Fibroblast of mammary gland (primary cell): ENCODE measurements around the gene PEAK3.

Source experiments
- DNase-seq: peaks from one replicate; pipeline ENCODE4 v3.0.0-alpha.2; 2010; ENCODE audit warnings: low read depth
- H3K4me3 ChIP-seq: 2 replicates; pipeline ENCODE4 v1.5.1; 2011; ENCODE audit warnings: low read depth, mild to moderate bottlenecking, low read length, moderate library complexity; ENCODE audit not compliant: control insufficient read depth
- TF ChIP-seq, protein P1 (sequence below): conservative IDR thresholded peaks from 2 replicates; pipeline ENCODE4 v1.5.1; 2011; ENCODE audit warnings: low read depth, low read length, inconsistent platforms; ENCODE audit not compliant: control insufficient read depth, insufficient read depth

PEAK3 gene

GRCh38 chr19:2269244-2270156 is 12.5 kb downstream of the PEAK3 start:
- TF ChIP-seq, protein P1, sequence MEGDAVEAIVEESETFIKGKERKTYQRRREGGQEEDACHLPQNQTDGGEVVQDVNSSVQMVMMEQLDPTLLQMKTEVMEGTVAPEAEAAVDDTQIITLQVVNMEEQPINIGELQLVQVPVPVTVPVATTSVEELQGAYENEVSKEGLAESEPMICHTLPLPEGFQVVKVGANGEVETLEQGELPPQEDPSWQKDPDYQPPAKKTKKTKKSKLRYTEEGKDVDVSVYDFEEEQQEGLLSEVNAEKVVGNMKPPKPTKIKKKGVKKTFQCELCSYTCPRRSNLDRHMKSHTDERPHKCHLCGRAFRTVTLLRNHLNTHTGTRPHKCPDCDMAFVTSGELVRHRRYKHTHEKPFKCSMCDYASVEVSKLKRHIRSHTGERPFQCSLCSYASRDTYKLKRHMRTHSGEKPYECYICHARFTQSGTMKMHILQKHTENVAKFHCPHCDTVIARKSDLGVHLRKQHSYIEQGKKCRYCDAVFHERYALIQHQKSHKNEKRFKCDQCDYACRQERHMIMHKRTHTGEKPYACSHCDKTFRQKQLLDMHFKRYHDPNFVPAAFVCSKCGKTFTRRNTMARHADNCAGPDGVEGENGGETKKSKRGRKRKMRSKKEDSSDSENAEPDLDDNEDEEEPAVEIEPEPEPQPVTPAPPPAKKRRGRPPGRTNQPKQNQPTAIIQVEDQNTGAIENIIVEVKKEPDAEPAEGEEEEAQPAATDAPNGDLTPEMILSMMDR, result no peak
- H3K4me3 ChIP-seq, result peak overlapping the region; percentile 91
- DNase-seq, result peak; percentile 93

DNA sequence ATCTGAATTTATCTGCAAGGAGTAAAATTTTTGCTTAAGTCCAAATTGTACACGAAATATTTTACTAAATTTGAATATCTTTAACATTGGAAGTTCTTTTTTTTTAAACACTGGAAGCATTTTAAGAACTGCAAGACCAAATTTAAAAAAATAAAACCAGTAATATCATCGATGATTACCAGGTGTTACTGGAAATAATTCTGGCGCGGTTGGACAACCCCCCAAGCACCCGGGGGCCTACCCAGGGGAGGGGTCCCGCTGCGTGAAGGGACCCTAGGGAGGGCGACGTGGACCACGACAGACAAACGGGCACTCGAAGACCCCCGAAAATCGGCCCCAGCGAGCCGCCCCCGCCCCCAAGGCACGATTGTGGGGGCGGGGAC is 13.1 kb downstream of the PEAK3 start:
- DNase-seq, result no peak
- H3K4me3 ChIP-seq, result peak overlapping the region; percentile 74
- TF ChIP-seq, protein P1, result no peak

DNA sequence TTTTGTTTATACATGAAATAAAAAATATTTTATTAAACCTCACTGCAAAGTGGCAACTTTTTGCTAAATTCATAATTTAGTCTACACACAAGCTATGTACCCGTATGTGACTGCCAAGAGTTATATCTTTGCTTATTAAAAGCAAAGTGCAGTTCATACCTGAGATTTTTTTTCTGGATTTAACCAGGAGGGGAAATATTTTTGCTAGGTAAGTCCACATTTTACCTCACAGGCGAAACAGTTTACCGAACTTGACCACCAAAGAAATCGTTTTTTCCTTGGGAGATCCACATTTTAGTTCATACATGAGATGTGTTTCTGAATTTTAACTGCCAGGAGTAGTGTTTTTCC is 13.5 kb downstream of the PEAK3 start:
- DNase-seq, result no peak
- no peak overlapping the region for H3K4me3 ChIP-seq
- TF ChIP-seq, protein P1, result no peak

DNA sequence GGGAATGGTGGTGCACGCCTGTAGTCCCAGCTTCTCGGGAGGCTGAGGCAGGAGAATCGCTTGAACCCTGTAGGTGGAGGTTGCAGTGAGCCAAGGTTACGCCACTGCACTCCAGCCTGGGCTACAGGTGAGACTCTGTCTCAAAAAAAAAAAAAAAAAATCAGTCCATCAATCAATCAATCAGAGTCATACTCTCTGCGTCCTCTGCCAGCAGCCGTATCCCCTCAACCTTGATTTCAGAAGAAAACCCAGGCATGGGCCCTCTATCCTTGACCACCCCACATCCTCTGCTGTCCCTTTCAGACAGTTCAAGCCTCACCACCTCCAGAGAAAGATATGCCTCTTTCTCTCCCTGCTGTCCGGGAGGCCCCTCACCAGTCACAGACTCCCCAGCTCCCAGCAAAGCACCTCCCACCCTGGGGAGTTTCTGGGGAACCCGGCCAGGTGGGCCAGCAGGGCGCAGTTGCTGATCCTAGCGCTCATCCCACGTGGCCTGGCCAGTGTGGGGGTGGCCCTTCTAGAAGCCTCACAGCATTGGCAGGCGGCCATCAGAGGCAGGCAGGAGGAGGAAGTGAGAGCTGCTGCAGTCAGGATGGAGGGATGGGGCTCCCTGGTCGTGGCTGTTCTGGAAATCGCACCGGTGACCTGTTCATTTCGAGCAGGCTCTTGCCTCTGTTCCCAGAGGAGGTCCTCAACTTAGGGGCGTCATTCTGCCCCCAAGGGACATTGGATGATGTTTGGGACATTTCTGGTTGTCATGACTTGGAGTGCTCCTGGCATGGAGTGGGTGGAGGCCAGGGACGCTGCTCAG is 15.6 kb downstream of the PEAK3 start:
- TF ChIP-seq, protein P1, result no peak
- H3K4me3 ChIP-seq, result no peak overlapping the region
- peak; percentile 82 for DNase-seq

DNA sequence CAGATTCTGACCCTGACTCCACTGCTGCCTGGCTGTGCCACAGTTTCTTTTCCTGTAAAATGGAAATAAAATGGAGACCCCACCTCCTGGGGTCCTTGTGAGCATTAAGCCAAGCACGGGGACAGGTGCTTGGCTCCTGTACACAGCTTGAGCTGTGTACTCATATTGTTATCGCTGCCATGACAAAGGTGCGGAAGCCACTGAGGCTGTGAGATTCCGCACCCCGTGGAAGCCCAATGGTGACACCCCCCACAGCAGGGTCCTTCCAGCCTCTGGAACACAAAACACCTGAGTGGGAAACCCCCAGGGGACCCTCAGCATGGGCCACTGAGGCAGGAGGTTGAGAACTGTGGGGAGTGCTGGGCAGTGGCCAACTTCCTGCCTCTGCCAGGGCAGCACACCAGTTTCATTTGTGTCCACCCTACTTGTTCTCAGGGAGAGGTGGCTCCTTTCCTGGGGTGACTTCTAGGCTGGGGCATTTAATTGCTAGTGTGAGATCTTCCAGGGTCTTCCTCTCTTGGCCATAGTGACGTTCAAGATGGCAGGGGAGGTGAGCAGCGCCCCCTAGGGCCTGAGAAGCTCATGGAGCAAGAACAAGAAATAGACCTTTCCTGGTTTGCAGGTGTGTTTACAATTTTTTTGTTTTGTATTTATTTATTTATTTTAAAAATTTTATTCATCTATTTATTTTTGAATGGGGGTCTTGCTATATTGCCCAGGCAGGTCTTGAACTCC is 20.4 kb downstream of the PEAK3 start:
- no peak overlapping the region for H3K4me3 ChIP-seq
- DNase-seq, result peak; percentile 43
- TF ChIP-seq, protein P1, result peak; percentile 70

- TF ChIP-seq, protein P1, result no peak
- H3K4me3 ChIP-seq, result no peak overlapping the region
- peak; percentile 54 for DNase-seq
These were observed 21.6 kb downstream of the PEAK3 start for GRCh38 chr19:2260341-2260805.
